SK-N-SH treated with all-trans-retinoic acid at 6 μM for 48 hours (cell line): Measurements from ENCODE around the gene BARX2.

ENCODE experiments used
- ATAC-seq: fragments of 200-7000 bp; cut with Tn5 transposase; 3 replicates; pipeline ENCODE4 v1.9.1; 2020; ENCODE audit warnings: mild to moderate bottlenecking, moderate library complexity
- BACH2 ChIP-seq: fragments of 250-450 bp; sonication (Bioruptor Pico); IDR thresholded peaks from 2 replicates; pipeline ENCODE4 v1.9.0; 2021; ENCODE audit warnings: mild to moderate bottlenecking, borderline replicate concordance
- CREB5 ChIP-seq: fragments of 250-450 bp; sonication (Bioruptor Pico); IDR thresholded peaks from 2 replicates; pipeline ENCODE4 v1.5.1; 2020; ENCODE audit warnings: low read depth, mild to moderate bottlenecking, moderate library complexity
- CSDC2 ChIP-seq: fragments of 250-450 bp; sonication (Bioruptor Pico); IDR thresholded peaks from 2 replicates; pipeline ENCODE4 v1.5.0; 2020; ENCODE audit warnings: mild to moderate bottlenecking, moderate library complexity
- ESRRG ChIP-seq: fragments of 250-450 bp; sonication (Bioruptor Pico); IDR thresholded peaks from 2 replicates; pipeline ENCODE4 v1.6.1; 2021; ENCODE audit warnings: mild to moderate bottlenecking
- GLIS3 ChIP-seq: fragments of 250-450 bp; sonication (Bioruptor Pico); IDR thresholded peaks from 2 replicates; pipeline ENCODE4 v1.5.0; 2020; ENCODE audit warnings: mild to moderate bottlenecking, moderate library complexity
- ISL1 ChIP-seq: fragments of 250-450 bp; sonication (Bioruptor Pico); IDR thresholded peaks from 2 replicates; pipeline ENCODE4 v2.1.2; 2022; ENCODE audit warnings: mild to moderate bottlenecking, moderate library complexity
- PATZ1 ChIP-seq: fragments of 250-450 bp; sonication (Bioruptor Pico); IDR thresholded peaks from 2 replicates; pipeline ENCODE4 v1.8.0; 2020; ENCODE audit warnings: mild to moderate bottlenecking, moderate library complexity, borderline replicate concordance
- POU6F1 ChIP-seq: fragments of 250-450 bp; sonication (Bioruptor Pico); IDR thresholded peaks from 2 replicates; pipeline ENCODE4 v1.8.0; 2021; ENCODE audit warnings: low read depth, mild to moderate bottlenecking, moderate library complexity, borderline replicate concordance
- PPARA ChIP-seq: fragments of 250-450 bp; sonication (Bioruptor Pico); IDR thresholded peaks from 2 replicates; pipeline ENCODE4 v1.5.0; 2020; ENCODE audit warnings: mild to moderate bottlenecking, borderline replicate concordance
- SNAI2 ChIP-seq: fragments of 250-450 bp; sonication (Bioruptor Pico); IDR thresholded peaks from 2 replicates; pipeline ENCODE4 v1.5.0; 2020; ENCODE audit warnings: mild to moderate bottlenecking, moderate library complexity
- TCF4 ChIP-seq: fragments of 250-450 bp; sonication (Bioruptor Pico); IDR thresholded peaks from 2 replicates; pipeline ENCODE4 v1.8.0; 2021; ENCODE audit warnings: mild to moderate bottlenecking, moderate library complexity, borderline replicate concordance
- TOX ChIP-seq: fragments of 250-450 bp; sonication (Bioruptor Pico); IDR thresholded peaks from 2 replicates; pipeline ENCODE4 v1.8.0; 2021; ENCODE audit warnings: mild to moderate bottlenecking, moderate library complexity, borderline replicate concordance
- ZC3H10 ChIP-seq: fragments of 250-450 bp; sonication (Bioruptor Pico); IDR thresholded peaks from 2 replicates; pipeline ENCODE4 v1.5.1; 2021; ENCODE audit warnings: mild to moderate bottlenecking, moderate library complexity
- ZFP3 ChIP-seq: fragments of 250-450 bp; sonication (Bioruptor Pico); IDR thresholded peaks from 2 replicates; pipeline ENCODE4 v1.5.0; 2020; ENCODE audit warnings: mild to moderate bottlenecking, moderate library complexity
- ZFP30 ChIP-seq: fragments of 450-650 bp; formaldehyde crosslinking; IDR thresholded peaks from 2 replicates; pipeline ENCODE4 v1.5.0; 2022; ENCODE audit warnings: mild to moderate bottlenecking, moderate library complexity
- ZNF565 ChIP-seq: fragments of 450-650 bp; formaldehyde crosslinking; conservative IDR thresholded peaks from 2 replicates; pipeline ENCODE4 v1.5.0; 2020; ENCODE audit warnings: low read depth, mild to moderate bottlenecking, moderate library complexity
- ZNF70 ChIP-seq: fragments of 450-650 bp; formaldehyde crosslinking; IDR thresholded peaks from 2 replicates; pipeline ENCODE4 v1.5.0; 2020; ENCODE audit warnings: mild to moderate bottlenecking, moderate library complexity
- ZNF8 ChIP-seq: fragments of 450-650 bp; formaldehyde crosslinking; IDR thresholded peaks from 2 replicates; pipeline ENCODE4 v1.5.0; 2020; ENCODE audit warnings: mild to moderate bottlenecking, moderate library complexity
- TF ChIP-seq, protein P1 (sequence below): fragments of 250-450 bp; sonication (Bioruptor Pico); IDR thresholded peaks from 2 replicates; pipeline ENCODE4 v1.5.1; 2021; ENCODE audit warnings: mild to moderate bottlenecking, moderate library complexity

Gene BARX2

GRCh38 chr11:129443276-129443675 is 67.6 kb downstream of the BARX2 start (continued):
- TF ChIP-seq CREB5 (CRISPR knock-in tag) (no peak), ZNF70 (no peak), ISL1 (no peak), SNAI2 (CRISPR knock-in tag) (no peak), BACH2 (CRISPR knock-in tag) (no peak)

DNA sequence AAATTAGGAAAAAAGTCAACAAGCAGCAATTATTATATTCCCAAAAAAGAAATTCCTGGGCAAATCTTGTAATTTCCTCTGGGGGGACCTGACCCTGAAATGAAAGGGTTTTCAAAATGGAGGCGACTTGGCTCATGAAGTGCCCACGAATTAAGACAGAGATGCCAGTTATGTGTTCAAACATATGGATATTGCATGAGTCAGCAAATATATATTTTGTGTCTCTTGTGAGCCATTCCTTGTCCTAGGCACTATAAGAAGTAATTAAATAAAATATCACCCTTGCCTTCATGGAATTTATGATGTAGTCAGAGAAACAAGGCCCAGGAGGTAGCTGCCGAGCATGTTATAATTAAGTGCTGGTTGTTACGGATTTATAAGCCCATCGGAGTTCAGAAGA is 68.6 kb downstream of the BARX2 start:
- no peak for ATAC-seq
- TF ChIP-seq ZNF70 (no peak), ESRRG (CRISPR knock-in tag) (no peak), ZNF8 (CRISPR knock-in tag) (no peak), ZNF565 (CRISPR knock-in tag) (no peak), ZFP3 (CRISPR knock-in tag) (no peak), BACH2 (CRISPR knock-in tag) (no peak), PPARA (CRISPR knock-in tag) (no peak), GLIS3 (CRISPR knock-in tag) (no peak), SNAI2 (CRISPR knock-in tag) (no peak), CSDC2 (CRISPR knock-in tag) (no peak), ZC3H10 (no peak), PATZ1 (no peak)
- TF ChIP-seq, protein P1, sequence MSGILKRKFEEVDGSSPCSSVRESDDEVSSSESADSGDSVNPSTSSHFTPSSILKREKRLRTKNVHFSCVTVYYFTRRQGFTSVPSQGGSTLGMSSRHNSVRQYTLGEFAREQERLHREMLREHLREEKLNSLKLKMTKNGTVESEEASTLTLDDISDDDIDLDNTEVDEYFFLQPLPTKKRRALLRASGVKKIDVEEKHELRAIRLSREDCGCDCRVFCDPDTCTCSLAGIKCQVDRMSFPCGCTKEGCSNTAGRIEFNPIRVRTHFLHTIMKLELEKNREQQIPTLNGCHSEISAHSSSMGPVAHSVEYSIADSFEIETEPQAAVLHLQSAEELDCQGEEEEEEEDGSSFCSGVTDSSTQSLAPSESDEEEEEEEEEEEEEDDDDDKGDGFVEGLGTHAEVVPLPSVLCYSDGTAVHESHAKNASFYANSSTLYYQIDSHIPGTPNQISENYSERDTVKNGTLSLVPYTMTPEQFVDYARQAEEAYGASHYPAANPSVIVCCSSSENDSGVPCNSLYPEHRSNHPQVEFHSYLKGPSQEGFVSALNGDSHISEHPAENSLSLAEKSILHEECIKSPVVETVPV = no peak

GRCh38 chr11:129445226-129445625 is 69.6 kb downstream of the BARX2 start:
- no peak for ATAC-seq
- TF ChIP-seq POU6F1 (no peak), SNAI2 (CRISPR knock-in tag) (no peak), ZNF8 (CRISPR knock-in tag) (no peak), CSDC2 (CRISPR knock-in tag) (no peak), ZNF565 (CRISPR knock-in tag) (no peak), TOX (CRISPR knock-in tag) (no peak), ESRRG (CRISPR knock-in tag) (no peak), ZFP30 (CRISPR knock-in tag) (no peak), BACH2 (CRISPR knock-in tag) (no peak), ZFP3 (CRISPR knock-in tag) (no peak), PATZ1 (no peak), ZNF70 (no peak)
- TF ChIP-seq, protein P1 = no peak
- TF ChIP-seq, all 23 proteins: peak for 0

DNA sequence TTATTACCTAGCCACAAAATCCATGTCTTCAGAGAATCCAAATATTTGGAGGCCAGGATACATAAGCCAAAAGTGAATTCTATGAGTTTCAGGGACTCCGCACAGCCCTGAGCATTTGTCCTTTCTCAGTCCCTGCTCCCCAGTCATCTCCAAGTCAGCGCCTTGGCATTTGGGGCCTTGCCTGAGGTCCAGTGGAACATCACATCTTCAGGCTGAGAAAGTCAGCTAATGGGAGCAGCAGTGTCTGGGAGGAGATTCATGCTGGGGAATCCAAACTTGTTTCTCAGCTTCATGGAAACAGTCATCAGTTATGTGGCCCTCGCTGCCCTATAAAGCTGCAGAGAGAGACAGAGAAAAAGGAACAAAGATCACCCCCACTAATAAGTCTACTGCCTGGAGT is 70.9 kb downstream of the BARX2 start:
- ATAC-seq = no peak
- TF ChIP-seq TCF4 (CRISPR knock-in tag) (no peak), ISL1 (no peak), CSDC2 (CRISPR knock-in tag) (no peak), ZFP30 (CRISPR knock-in tag) (no peak), CREB5 (CRISPR knock-in tag) (no peak), ZNF565 (CRISPR knock-in tag) (no peak), POU6F1 (no peak), GLIS3 (CRISPR knock-in tag) (no peak), ESRRG (CRISPR knock-in tag) (no peak), TOX (CRISPR knock-in tag) (no peak), ZFP3 (CRISPR knock-in tag) (no peak), ZNF8 (CRISPR knock-in tag) (no peak)
- TF ChIP-seq, protein P1 = no peak
